ENCODE data around the gene SLC1A4.
"Not testable (repeated sequence)": the region's sequence is repeated elsewhere in the genome, so short reads cannot be mapped to it uniquely, and the experiment has no call there.

Gene SLC1A4

DNA sequence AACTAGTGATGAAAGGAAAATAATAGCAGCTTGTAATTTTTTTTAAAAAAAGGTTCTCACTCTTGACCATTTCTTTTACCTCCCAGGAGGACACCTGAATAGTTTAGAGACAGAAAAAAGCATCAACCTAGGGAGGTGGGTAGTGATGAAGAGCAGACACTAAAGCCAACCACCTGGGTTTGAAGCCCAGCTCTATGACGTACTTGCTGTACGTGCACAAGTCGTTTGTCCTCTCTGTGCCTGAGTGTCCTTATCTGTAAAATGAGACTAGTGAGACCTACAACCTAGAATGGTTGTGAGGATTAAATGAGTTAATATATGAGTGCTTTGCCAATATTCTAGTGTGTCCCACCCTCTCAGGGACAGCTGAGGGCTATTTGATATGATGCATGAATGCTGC is 5.8 kb downstream of the SLC1A4 start:
- DNase-seq, result no peak

DNA sequence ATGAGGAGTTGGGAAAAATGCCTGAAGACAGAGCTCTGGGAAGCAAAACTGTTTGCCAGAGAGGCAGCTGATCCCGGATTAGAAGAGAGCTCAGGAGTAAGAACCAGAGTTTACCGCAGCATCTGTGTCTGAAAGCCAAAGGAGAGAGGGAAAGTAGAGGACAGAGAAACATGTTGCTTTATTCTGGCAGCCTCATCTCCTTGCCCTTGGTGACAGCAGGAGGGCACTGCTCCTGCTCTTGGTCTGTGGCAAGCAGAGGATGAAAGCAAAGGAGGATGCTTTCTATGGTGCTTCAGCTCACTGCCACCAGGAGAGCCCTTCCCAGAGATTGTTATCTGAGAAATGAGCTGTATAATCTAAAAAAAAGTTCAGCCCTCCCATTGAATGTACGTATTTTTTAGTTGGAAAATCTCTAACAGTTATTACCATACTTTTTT is 7.7 kb downstream of the SLC1A4 start:
- no peak for DNase-seq

- DNase-seq, result no peak
These were observed 9.5 kb downstream of the SLC1A4 start for GRCh38 chr2:64998658-64999061.

DNA sequence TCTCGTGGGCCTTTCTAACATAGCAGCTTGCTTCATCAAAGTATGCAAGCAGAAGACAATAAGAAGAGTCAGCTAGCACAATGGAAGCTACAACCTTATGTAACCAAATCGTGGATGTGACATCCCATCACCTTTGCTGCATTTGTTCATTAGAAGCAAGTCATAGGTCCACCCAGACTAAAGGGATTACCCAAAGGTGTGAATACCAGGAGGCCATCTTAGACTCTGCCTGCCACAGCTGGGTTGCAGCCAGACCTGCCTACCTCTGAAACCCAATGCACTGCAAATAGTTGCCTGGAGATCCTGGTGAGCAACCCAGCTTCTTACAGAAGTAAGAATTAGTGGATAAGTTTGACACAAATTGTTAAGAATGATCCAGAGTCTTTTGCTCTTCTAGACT is 10.6 kb downstream of the SLC1A4 start:
- DNase-seq, result no peak

DNA sequence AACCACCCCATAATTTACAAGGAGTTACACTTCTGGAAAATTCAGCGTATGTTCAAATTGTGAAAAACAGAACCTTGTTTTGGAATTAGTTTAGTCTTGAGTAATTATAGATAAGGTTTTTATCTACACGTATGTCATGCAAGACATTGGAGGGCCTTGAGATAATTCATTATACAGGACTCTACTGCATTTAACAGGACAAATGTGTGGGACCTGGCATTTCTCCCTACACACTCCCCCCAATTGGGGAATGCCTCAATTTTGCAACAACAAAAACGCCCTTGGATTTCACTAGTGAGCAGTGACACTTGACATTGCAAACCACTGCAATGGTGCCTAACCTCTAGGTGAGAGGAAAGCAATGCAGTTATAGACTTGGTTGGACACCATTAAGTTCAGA is 11.4 kb downstream of the SLC1A4 start:
- DNase-seq, result no peak

DNA sequence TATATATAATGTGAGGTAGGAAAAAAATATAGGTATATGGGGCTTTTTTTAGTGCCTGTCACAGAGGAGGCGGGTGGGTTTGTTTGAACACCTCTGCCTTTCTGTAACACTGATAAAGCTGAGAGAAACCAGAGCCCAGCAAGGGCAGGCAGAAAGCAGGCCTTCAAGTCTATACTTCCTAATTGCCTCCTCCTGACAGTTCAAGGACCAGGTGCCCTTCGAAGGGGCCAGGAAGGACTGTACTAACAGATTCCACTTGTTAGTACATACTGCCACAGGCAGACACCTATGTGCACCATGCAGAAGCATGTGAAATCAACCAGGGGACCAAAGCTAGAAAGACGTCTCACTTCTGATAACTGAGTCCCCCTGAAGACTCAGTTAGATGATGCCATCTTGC is 13.8 kb downstream of the SLC1A4 start:
- no peak for DNase-seq

GRCh38 chr2:65004232-65004631 is 15.0 kb downstream of the SLC1A4 start:
- not testable (repeated sequence) for DNase-seq

DNA sequence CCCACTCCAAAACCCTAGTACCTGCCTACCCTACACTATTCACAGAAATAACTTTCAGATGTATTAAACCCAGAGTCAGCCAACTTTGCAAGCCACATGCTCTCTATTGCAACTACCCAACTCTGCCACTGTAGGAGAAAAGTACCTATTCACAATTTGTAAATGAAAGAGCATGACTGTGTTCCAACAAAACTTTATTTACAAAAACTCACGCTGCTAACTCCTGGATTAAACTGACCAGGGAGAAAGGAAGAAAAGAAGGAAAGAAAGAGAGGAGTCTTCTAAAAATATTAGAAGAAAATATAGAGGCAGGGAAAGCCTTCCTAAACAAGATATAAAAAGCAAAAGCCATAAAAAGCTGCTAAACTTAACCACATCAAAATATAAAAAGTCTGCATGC is 24.6 kb downstream of the SLC1A4 start:
- no peak for DNase-seq

DNA sequence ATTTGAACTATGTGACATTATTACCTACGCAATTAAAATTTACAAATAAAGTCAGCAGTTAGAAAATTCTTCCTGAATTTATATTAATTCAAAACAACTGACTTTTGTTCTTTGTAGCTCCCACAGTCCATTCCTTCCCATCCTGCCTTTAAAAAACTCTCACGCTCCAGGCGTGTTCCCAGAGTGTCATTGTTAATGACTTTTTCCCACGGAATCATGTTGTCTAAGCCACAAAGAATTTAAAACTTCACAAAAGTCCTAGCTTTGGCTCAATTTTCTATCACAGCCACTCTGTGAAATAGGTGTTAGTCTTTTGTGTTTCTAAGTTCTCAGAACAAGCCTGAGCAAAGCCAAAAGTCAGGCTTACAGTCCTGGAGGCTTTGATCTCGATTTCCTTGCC is 26.5 kb downstream of the SLC1A4 start:
- no peak for DNase-seq

DNA sequence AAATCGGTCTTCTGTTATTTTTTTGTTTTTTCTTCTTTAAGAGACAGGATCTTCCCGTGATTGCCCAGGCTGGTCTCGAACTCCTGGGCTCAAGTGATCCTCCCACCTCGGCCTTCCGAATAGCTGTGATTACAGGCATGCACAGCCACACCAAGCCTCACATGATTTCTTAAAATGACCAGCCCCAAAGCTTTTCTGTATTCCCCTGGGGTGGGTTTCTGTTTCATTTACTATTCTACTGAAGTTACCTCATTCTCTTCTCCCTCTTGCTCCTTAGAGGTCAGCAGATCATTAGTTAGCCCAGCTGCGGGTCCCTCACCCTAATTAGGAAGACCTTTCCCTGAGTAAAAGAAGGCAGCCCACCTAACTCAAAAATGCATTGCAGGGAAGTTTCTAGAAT is 27.6 kb downstream of the SLC1A4 start:
- DNase-seq, result no peak

DNA sequence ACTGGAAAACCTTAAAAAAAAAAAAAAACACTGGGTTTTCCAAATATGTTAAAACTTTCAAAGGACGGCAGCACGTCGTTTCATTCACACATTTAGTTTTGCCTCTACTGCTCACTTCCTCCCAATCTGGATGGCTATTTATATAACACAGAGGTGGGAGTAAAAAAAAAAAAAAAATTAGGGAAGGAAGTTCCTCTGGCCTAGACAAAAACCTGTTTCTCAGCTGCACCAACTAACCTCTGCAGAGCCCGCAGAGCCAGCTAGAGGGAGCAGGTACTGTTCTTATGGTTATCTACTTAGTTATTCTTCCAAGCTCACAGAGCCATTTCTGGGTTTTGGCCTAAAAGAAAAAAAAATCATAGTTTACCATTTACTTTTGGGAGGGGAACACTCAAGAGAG is 28.1 kb downstream of the SLC1A4 start:
- DNase-seq, result no peak

DNA sequence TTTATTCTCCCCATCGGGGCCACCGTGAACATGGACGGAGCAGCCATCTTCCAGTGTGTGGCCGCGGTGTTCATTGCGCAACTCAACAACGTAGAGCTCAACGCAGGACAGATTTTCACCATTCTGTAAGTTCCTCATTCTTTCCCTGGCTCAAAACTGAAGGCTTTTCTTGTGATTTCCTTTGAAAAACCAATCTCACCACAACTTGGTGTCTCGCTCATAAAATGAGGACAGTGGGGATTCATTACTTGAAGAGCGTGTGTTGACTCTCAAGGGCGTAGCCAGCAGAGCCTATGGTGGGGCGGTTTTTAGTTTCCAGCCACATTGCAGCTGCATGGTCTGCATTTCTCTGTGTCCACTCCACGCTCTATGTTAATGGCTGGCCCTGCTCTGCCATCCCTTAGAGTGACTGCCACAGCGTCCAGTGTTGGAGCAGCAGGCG is 29.0 kb downstream of the SLC1A4 start:
- no peak for DNase-seq

GRCh38 chr2:65019010-65019409 is 29.8 kb downstream of the SLC1A4 start:
- DNase-seq, result no peak

DNA sequence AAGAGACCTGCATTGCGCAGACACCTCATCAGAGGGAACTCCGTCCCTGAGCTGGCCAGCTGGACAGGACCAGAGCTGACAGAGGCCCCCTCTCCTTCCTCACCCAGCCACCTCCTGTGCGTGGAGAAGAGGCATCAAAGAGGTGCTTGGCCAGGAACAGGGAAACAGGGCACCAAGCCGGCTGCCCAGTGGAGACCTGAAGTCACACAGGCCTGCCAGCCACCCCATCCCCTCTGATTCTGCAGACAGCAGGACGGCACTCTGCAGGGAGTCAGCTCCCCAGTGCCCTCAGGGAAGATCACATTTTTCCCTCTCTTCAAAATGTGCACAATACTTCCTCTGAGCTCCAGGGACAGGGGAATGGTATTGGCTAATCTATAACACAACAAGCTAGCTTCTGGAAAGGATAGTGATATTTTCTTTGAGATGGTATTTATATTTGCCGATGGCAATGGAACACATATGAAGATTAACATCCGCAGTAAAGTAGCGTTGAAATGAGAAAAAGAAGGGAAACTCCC is 30.5 kb downstream of the SLC1A4 start:
- no peak for DNase-seq

DNA sequence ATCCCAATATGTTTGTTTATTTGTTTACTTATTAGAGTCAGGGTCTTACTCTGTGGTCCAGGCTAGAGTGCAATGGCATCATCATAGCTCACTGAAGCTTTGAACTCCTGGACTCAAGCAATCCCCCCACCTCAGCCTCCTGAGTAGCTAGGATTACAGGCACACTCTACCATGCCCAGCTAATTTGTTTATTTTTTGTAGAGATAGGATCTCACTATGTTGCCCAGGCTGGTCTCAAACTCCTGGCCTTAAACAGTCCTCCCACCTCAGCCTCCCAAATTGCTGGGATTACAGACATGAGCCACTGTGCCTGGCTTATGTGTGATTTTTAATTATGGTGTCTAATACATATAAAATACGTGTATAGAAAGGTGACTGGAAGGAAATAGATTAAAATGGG is 31.1 kb downstream of the SLC1A4 start:
- not testable (repeated sequence) for DNase-seq

DNA sequence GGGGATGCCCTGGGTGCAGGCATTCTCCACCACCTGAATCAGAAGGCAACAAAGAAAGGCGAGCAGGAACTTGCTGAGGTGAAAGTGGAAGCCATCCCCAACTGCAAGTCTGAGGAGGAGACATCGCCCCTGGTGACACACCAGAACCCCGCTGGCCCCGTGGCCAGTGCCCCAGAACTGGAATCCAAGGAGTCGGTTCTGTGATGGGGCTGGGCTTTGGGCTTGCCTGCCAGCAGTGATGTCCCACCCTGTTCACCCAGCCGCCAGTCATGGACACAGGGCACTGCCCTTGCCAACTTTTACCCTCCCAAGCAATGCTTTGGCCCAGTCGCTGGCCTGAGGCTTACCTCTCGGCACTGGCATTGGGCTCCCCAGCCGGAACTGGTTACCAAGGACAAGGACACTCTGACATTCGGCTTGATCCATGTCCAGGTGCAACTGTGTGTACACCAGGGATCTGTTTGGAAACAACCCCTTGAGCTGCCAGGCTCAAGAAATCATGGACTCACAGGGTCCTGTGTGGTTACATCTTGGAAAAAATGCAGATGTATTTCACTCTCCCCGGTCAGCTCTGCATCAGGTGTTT is 31.8 kb downstream of the SLC1A4 start:
- DNase-seq, result no peak

DNA sequence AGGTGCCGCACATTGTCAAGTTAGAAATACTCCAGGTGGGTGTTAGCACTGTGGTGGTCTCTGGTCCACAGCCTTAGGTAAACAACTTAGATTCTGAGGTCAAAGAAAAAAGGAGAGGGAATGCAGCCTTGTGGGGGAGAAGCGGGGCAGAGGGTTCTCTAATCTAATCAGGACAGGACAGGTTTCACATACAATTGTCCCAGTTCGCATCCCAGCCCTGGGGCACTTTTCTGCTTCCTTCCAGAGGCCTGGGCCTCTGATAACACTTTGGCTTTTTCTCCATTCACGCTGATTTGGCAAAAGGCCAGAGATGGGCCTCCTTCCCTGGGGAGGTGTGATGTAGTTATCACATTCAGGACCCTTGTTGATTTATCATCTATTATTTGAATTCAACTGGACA is 32.5 kb downstream of the SLC1A4 start:
- DNase-seq, result no peak

DNA sequence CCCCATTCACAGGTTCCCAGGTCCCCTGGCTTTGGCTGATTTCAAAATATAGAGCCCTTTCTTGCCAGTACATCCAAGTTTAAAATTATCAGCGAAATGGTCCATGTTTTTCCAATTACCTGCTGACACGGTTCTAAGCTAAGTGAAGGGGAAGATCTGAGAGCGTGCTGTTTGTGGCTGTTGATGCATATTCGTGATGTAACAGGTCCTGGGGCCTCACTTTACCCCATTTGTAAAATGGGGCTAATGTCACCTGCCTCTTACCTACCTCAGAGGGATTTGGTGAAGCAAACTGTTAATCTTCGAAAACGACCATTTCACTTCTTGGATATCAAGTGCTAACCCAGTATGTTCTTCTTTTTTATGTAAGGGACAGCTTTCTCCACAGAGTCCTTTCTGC is 33.0 kb downstream of the SLC1A4 start:
- DNase-seq, result no peak

DNA sequence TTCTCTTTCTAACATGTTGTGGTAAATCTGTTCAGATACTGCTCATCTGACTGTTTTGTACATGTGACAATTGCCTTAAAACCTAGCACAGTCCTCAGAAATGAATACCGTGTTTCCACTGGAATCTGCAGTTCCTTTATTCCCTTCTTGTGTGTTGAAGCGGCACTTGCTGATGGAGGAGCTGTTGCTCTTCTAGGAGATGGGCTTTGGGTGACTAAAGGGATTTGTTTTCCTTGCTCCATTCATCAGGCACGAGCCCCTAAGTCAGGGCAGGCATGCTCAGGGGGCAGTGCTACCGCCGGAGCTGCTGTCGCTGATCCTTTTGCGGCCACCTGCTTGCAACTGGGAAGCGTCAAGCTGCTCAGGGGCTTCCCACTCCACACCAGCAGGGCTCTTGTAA is 34.5 kb downstream of the SLC1A4 start:
- no peak for DNase-seq

DNA sequence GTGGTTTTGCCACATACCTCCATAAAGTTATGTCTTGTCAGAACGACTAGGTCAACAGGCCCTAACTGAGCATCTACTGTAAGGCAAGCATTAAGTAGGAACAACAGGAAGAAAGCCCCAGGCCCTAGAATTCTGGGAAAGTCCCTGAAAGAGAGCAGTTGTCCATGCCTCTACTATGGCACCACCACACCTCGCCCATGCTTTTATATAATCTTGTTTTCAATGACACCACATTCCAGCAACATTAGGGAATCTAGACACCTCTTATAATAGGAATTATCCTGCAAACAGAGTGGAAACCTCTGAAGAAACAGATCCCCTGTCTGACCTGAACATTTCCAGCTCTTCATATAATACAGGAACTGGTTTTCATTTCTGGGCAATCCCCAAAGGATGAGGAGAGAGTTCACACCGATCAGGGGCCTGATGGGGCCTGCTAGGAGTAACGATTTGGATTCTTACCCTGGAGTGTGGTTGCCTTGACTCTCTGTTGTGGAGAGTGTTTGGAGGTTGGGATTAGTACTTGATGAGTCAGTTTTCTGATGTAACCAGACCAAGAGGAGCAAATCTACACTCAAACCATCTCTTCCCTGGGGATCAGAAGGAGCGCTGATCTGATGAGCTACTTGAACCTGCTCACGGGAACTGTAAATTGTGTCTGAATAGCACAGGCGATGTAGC is 35.1 kb downstream of the SLC1A4 start:
- DNase-seq, result no peak

GRCh38 chr2:65025453-65026123 is 36.4 kb downstream of the SLC1A4 start:
- DNase-seq, result no peak

- no peak for DNase-seq
These were observed 37.0 kb downstream of the SLC1A4 start for GRCh38 chr2:65026154-65026553.

DNA sequence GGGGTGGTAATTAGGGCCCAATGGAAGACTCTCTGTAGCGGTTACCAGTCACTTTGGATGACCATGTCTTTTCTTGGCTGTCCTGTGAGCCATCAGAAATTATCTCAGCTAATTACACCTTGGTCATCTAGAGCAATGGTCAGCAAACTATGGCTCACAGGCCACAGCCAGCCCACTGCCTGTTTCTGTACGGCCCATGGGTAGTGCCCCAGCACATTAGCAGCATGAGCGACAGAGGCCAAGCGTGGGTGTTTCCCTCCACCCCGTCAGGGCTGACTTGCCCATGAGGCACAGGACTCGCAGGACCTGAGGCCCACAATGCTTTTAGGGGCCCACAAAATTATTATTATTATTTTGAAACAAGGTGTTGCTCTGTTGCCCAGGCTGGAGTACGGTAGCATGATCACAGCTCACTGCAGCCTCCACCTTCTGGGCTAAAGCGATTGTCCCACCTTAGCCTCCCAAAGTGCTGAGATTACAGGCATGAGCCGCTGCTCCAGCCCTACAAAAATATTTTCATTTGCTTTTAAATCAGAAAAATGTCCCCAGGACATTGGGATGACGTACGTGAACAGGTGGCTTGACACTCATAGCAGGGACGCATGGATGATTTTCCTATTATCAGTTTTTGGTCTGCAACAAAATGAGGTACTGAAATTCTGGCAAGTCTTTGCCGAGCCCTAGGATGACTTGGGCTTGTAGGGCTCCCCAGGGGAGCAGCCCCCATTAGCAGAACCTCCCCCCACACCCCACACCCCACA is 37.7 kb downstream of the SLC1A4 start:
- DNase-seq, result no peak
